Upper lobe of right lung (tissue), 1 donor: ENCODE measurements around the gene CD99. TPM values are rescaled to one million over a fixed set of nuclear protein-coding genes. Genes with fewer than 3 reads are reported as not detected.
"Not testable (repeated sequence)": the region's sequence is repeated elsewhere in the genome, so short reads cannot be mapped to it uniquely, and the experiment has no call there.

ENCODE experiments used
- ATAC-seq: fragments of 200-7000 bp; cut with Tn5 transposase; one replicate; pipeline ENCODE4 v1.9.1; 2020; ENCODE audit warnings: mild to moderate bottlenecking, moderate library complexity
- DNase-seq: peaks from one replicate; pipeline ENCODE4 v3.0.0-alpha.2; 2020
- H3K27ac ChIP-seq: fragments of 200-600 bp; one replicate; pipeline ENCODE4 v1.8.0; 2022
- H3K27me3 ChIP-seq: fragments of 200-600 bp; one replicate; pipeline ENCODE4 v1.8.0; 2022; ENCODE audit warnings: mild to moderate bottlenecking
- H3K36me3 ChIP-seq: fragments of 200-600 bp; one replicate; pipeline ENCODE4 v1.8.0; 2022
- H3K4me1 ChIP-seq: fragments of 200-600 bp; one replicate; pipeline ENCODE4 v1.8.0; 2022
- H3K4me3 ChIP-seq: fragments of 200-600 bp; one replicate; pipeline ENCODE4 v1.8.0; 2022; ENCODE audit warnings: mild to moderate bottlenecking
- H3K9me3 ChIP-seq: fragments of 200-600 bp; one replicate; pipeline ENCODE4 v1.8.0; 2022
- intact Hi-C: fragments of 100-400 bp; cut with DNase I; formaldehyde crosslinking; loops from one replicate; pipeline ENCODE4 v1.11.0; 2022
- total RNA-seq: library from RNA; stranded (reverse); fragmentation: NEBNext Ultra II Directional; extraction: Animal tissue kit (Norgen Biotek cat#: 25700); gene quantifications from one replicate; pipeline ENCODE4 v1.2.1, GENCODE V29; 2021
- TF ChIP-seq, protein P1 (sequence below): fragments of 200-600 bp; IDR thresholded peaks from one replicate; pipeline ENCODE4 v1.8.0; 2022; ENCODE audit warnings: antibody characterized with exemption
- donor health status: DM: no; HTN: yes; CAD: no; lungs with severe emphysema.

CD99 gene
- total RNA-seq, 1 donor from 2014 or later = 242 TPM

DNA sequence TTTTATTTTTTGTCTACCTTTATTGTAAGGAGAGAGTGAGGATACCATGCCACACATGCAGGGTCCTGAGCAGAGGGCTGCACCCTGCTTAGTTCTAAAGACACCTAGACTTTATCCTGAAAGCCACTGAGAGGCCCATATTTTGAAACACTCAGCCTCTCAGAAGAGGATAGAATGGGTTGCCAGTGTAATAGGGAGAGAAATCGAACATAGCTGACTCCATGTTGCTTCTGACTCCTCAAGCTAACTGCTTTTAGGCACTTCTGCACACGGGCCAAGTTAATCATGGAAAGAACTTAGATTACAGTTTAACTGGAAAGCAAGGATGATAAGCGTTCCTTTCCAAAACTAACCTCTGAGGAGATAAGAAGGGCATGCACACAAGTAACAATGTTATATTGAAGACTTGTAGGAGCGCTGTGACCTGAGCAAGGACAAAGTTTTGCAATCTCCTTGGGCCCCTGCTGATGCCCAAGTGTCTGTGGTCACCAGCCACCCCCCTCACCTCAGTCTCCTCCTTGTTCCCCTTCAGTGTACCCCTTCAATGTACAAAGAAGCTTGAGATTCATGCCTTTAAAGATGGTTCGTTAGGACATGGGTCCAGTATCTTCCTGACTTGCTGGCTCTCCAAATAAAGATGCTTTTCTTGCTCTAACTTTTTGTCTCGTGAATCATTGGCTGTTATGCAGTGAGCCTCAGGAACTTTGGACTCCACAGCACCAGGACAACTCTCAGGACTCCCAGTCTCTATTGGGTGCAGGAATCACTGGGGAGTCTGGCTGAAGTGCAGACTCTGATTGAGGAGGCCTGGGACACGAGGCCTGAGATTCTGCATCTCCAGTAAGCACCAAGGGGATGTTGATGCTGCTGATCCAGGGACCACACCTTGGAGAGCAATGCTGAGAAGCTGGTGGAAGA lies 25.4 kb upstream of the CD99 start:
- Histone ChIP-seq H3K36me3 (no peaks in the 10 kb centered on the region), H3K4me3 (no peak overlapping the region), H3K4me1 (no peaks in the 10 kb centered on the region), H3K27ac (no peak overlapping the region), H3K9me3 (no peaks in the 10 kb centered on the region), H3K27me3 (no peaks in the 10 kb centered on the region)
- TF ChIP-seq, protein P1, sequence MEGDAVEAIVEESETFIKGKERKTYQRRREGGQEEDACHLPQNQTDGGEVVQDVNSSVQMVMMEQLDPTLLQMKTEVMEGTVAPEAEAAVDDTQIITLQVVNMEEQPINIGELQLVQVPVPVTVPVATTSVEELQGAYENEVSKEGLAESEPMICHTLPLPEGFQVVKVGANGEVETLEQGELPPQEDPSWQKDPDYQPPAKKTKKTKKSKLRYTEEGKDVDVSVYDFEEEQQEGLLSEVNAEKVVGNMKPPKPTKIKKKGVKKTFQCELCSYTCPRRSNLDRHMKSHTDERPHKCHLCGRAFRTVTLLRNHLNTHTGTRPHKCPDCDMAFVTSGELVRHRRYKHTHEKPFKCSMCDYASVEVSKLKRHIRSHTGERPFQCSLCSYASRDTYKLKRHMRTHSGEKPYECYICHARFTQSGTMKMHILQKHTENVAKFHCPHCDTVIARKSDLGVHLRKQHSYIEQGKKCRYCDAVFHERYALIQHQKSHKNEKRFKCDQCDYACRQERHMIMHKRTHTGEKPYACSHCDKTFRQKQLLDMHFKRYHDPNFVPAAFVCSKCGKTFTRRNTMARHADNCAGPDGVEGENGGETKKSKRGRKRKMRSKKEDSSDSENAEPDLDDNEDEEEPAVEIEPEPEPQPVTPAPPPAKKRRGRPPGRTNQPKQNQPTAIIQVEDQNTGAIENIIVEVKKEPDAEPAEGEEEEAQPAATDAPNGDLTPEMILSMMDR = no peak
- DNase-seq (no peak), ATAC-seq (no peak)
- intact Hi-C loops = no loop called here

DNA sequence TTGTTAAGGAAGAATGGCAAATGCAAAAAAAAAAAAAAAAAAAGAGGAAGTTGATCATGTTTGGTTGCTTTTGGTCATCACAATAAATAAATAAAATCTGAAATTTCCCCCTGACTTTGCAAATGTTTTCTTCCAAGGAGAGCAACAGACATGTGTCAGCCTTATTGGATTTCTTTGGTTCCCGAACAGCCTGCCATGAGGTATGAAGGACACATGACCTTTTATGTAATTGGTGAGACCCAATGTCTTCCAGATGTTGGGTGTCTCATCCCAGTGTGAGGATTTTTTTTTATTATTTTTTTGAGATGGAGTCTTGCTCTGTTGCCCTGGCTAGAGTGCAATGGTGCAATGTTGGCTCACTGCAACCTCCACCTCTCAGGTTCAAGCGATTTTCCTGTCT lies 24.6 kb upstream of the CD99 start:
- ATAC-seq = no peak
- intact Hi-C loops = no loop called here
- Histone ChIP-seq H3K4me3 (no peak overlapping the region), H3K4me1 (no peaks in the 10 kb centered on the region), H3K9me3 (no peaks in the 10 kb centered on the region), H3K27ac (no peak overlapping the region), H3K36me3 (no peaks in the 10 kb centered on the region), H3K27me3 (no peaks in the 10 kb centered on the region)
- TF ChIP-seq, protein P1 = no peak
- DNase-seq = no peak

DNA sequence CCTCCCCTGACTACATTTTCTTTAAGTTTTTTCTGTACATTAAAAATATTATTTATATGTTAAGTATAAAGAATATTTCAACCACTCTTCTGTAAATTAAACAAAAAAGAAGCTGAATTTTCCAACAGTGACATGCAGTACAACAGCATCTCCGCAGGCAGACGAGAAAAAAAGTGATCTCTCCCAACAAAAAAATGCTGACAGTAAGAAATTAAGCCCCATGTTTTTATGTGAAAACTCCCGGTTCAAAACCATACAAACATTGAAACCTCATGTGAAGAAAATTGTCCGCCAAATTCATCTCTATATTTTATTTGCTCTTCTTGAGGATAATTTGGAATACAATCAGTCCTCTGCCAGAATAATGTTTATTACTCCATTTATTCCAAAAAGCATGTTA lies 20.1 kb upstream of the CD99 start:
- H3K4me1 ChIP-seq = no peaks in the 10 kb centered on the region

DNA sequence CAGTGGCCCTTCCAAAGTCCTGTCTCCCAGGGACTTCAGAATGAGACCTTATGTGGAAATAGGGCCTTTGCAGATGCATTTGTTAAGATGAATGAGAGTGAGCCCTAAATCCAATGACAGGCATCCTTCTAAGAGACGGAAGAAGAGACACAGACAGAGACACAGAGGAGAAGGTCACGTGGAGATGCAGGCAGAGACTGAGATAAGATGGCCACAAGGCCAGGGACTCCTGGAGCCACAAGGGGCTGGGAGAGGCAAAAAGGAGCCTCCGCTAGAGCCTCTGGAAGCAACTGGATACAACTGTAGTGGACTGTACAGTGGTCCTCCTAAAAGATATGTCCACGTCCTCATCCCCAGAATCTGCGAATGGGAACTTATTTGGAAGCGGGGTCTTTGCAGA lies 19.0 kb upstream of the CD99 start:
- TF ChIP-seq, protein P1 = no peak
- no peaks in the 10 kb centered on the region for H3K4me1 ChIP-seq
- DNase-seq = no peak
- no peaks in the 10 kb centered on the region for H3K27me3 ChIP-seq
- no peak overlapping the region for H3K4me3 ChIP-seq
- ATAC-seq = no peak
- no peaks in the 10 kb centered on the region for H3K36me3 ChIP-seq
- no peak overlapping the region for H3K27ac ChIP-seq
- no peaks in the 10 kb centered on the region for H3K9me3 ChIP-seq
- intact Hi-C loops = no loop called here

More for the DNA sequence above, 20.1 kb upstream of the CD99 start:
- Histone ChIP-seq H3K9me3 (no peaks in the 10 kb centered on the region), H3K27me3 (no peaks in the 10 kb centered on the region), H3K4me3 (no peak overlapping the region), H3K36me3 (no peaks in the 10 kb centered on the region), H3K27ac (no peak overlapping the region)
- DNase-seq (no peak), ATAC-seq (no peak)
- intact Hi-C loops = no loop called here
- TF ChIP-seq, protein P1 = no peak

DNA sequence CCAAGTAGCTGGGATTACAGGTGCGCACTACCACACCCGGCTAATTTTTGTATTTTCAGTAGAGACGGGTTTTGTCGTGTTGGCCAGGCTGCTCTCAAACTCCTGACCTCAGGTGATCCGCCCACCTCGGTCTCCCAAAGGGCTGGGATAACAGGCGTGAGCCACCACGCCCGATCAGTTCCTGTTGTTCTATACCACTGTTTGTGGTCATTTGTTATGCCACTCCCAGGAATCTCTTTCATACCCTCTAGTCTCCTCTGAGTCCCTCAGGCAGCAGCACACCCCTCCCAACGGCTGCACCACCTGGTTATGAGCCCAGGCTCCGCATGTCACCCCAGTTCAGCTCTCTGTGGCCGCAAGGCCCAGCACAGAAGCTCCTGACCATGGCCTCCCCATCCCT lies 17.5 kb upstream of the CD99 start:
- intact Hi-C loops = no loop called here

DNA sequence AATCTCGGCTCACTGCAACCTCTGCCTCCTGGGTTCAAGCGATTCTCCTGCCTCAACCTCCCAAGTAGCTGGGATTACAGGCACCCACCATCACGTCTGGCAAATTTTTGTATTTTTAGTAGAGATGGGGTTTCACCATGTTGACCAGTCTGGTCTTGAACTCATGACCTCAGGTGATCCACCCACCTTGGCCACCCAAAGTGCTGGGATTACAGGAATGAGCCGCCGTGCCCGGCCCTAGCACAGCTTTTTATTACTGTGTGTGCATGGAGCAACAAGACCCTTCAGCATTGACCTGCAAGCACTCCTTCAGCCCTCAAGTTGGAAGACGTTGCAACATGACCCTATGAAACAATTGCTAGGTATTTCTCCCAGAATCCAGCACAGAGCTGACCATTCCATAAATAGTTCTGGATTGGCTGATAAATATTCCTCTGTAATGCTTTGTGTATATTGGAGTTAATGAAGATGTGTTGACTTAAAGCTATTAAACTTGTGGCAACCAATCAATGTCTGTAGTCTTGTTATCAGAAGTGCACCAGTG lies 15.4 kb upstream of the CD99 start:
- H3K27me3 ChIP-seq, H3K27ac ChIP-seq, intact Hi-C loops, H3K4me1 ChIP-seq, H3K36me3 ChIP-seq, ATAC-seq, H3K9me3 ChIP-seq, H3K4me3 ChIP-seq, DNase-seq: not testable (repeated sequence)

More for the DNA sequence above, 17.5 kb upstream of the CD99 start:
- ATAC-seq (no peak), DNase-seq (no peak)
- Histone ChIP-seq H3K27me3 (no peaks in the 10 kb centered on the region), H3K27ac (no peak overlapping the region), H3K36me3 (no peaks in the 10 kb centered on the region), H3K9me3 (no peaks in the 10 kb centered on the region), H3K4me1 (no peaks in the 10 kb centered on the region), H3K4me3 (no peak overlapping the region)
- TF ChIP-seq, protein P1 = no peak
